ENCODE results near the gene ZC2HC1B.

The ZC2HC1B gene

GRCh38 chr6:143949535-143949934 lies 85.3 kb downstream of the ZC2HC1B start:
- no peak for DNase-seq (ENCODE audit: low read depth)
- H3K4me3 ChIP-seq (ENCODE audit: low read length) = no peak overlapping the region
- TF ChIP-seq CTCF (conservative IDR thresholded peaks at IDR 0.05; ENCODE audit: low read depth, low read length) = no peak

- no peak for TF ChIP-seq CTCF (conservative IDR thresholded peaks at IDR 0.05; ENCODE audit: low read depth, low read length)
- no peak for DNase-seq (ENCODE audit: low read depth)
- no peak overlapping the region for H3K4me3 ChIP-seq (ENCODE audit: low read length)
These were observed 85.7 kb downstream of the ZC2HC1B start for GRCh38 chr6:143949962-143950361.

DNA sequence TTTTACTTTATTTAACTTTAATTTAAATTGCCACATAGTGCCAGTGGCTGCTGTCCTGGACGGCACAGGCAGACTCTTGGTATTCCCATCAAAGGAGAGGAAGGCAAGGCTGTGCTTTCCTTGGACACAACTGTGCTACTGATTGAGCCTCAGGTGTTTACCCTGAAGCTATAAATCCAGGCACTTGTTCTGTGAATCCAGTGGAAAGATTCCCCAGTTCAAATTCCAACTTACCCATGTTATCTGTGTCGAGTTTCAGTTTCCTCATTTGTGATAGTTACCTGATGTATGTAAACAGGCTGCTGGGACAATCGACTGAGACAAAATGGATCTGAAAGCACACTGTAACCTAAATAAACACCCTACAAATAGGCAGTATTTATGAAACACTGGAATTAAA lies 86.6 kb downstream of the ZC2HC1B start:
- no peak for DNase-seq (ENCODE audit: low read depth)
- H3K4me3 ChIP-seq (ENCODE audit: low read length) = no peak overlapping the region
- no peak for TF ChIP-seq CTCF (conservative IDR thresholded peaks at IDR 0.05; ENCODE audit: low read depth, low read length)

GRCh38 chr6:143952060-143952778 lies 87.9 kb downstream of the ZC2HC1B start:
- no peak for DNase-seq (ENCODE audit: low read depth)
- no peak for TF ChIP-seq CTCF (conservative IDR thresholded peaks at IDR 0.05; ENCODE audit: low read depth, low read length)

DNA sequence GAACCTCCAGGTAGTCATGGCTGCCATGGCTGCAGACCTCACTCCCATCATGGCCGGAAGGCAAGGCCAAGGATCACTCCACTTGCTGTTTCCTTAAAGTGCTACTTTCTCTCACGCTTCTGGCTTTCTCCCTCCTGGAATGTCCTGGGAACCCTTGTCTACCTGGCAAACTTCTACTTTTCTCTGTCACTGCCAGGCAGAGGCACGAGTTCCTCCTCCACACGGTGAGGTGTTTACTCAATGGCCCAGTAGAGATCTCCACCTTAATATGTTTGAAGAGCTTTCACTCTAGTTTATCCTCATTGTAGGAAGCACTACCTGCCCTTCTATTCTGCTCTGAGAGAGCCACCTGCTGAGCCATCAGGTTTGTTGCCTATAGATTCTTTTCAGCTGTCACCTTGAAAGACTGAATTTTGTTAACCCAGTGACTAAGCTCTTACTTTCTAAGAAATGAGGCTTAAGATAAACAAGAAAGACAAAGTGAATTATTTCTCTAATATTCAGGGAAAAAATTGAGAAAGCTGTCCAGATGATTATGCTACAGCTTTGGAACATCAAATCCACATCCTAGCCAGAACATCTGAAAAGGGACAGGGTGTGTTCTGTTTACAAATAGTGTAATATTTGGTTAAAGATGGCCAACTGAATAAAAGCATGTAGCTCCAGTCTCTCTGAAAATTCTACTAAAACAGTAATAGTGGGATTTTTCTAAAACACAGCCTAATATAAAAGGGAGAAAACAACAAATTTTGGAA lies 88.8 kb downstream of the ZC2HC1B start:
- DNase-seq (ENCODE audit: low read depth) = no peak
- no peak overlapping the region for H3K4me3 ChIP-seq (ENCODE audit: low read length)
- TF ChIP-seq CTCF (conservative IDR thresholded peaks at IDR 0.05; ENCODE audit: low read depth, low read length) = no peak

More at GRCh38 chr6:143952060-143952778, 87.9 kb downstream of the ZC2HC1B start:
- no peak overlapping the region for H3K4me3 ChIP-seq (ENCODE audit: low read length)

GRCh38 chr6:143953922-143954321 lies 89.6 kb downstream of the ZC2HC1B start:
- no peak for DNase-seq (ENCODE audit: low read depth)
- H3K4me3 ChIP-seq (ENCODE audit: low read length) = no peak overlapping the region
- no peak for TF ChIP-seq CTCF (conservative IDR thresholded peaks at IDR 0.05; ENCODE audit: low read depth, low read length)

GRCh38 chr6:143955971-143956370 lies 91.7 kb downstream of the ZC2HC1B start:
- no peak for DNase-seq (ENCODE audit: low read depth)
- no peak for TF ChIP-seq CTCF (conservative IDR thresholded peaks at IDR 0.05; ENCODE audit: low read depth, low read length)
- H3K4me3 ChIP-seq (ENCODE audit: low read length) = no peak overlapping the region

All from retinal pigment epithelial cell (primary cell).